Panc1 (cell line): Measurements from ENCODE around the gene IQCF2. TPM values are rescaled to one million over a fixed set of nuclear protein-coding genes. Genes with fewer than 3 reads are reported as not detected.

Source experiments
- ATAC-seq: fragments of 200-7000 bp; cut with Tn5 transposase; 2 replicates; pipeline ENCODE4 v1.9.1; 2020; ENCODE audit warnings: mild to moderate bottlenecking, moderate library complexity
- BruUV-seq: library from RNA; stranded (reverse); fragments of 400-500 nt; replicated peaks from 2 replicates; lab custom pipeline; 2021; lab: Mats Ljungman, UMichigan
- CTCF ChIA-PET: fragments of 300-600 bp; sonication (Branson Sonifier 250); formaldehyde crosslinking; loops from one replicate; lab custom pipeline; 2022; ENCODE audit warnings: antibody characterized with exemption; lab: Charles Lee
- POLR2A ChIA-PET: fragments of 300-600 bp; sonication (Branson Sonifier 250); formaldehyde crosslinking; loops from one replicate; lab custom pipeline; 2022; ENCODE audit warnings: antibody characterized with exemption; lab: Charles Lee
- DNase-seq: peaks from one replicate; pipeline ENCODE4 v3.0.0-alpha.2; 2010; ENCODE audit warnings: low read depth, low spot score
- H3K27ac ChIP-seq: 2 replicates; pipeline ENCODE4 v1.5.1; 2011; ENCODE audit warnings: mild to moderate bottlenecking, low read length, inconsistent platforms
- H3K27me3 ChIP-seq: fragments of 200-500 bp; sonication (Bioruptor generic); 2 replicates; pipeline ENCODE4 v1.6.0; 2014; ENCODE audit warnings: low read length, inconsistent platforms; ENCODE audit not compliant: control insufficient read depth, insufficient read depth
- H3K36me3 ChIP-seq: fragments of 200-500 bp; sonication (Bioruptor generic); 2 replicates; pipeline ENCODE4 v1.5.1; 2014; ENCODE audit warnings: inconsistent platforms, mild to moderate bottlenecking, low read length, moderate library complexity; ENCODE audit not compliant: control insufficient read depth, insufficient read depth
- H3K4me1 ChIP-seq: 2 replicates; pipeline ENCODE4 v1.5.1; 2011; ENCODE audit warnings: inconsistent platforms, mild to moderate bottlenecking, low read length, moderate library complexity; ENCODE audit not compliant: control insufficient read depth, insufficient read depth
- H3K4me3 ChIP-seq, 2 experiments: 2 replicates each; pipeline ENCODE4 v1.5.1; 2011 to 2012; ENCODE audit warnings: low read depth in 2 of 2, low read length in 2 of 2, mild to moderate bottlenecking in 2 of 2, inconsistent platforms in 1 of 2, moderate library complexity in 1 of 2
- H3K9me3 ChIP-seq: fragments of 200-500 bp; sonication (Bioruptor generic); 2 replicates; pipeline ENCODE4 v1.5.1; 2014; ENCODE audit warnings: low read depth, mild to moderate bottlenecking, inconsistent platforms, low read length, moderate library complexity; ENCODE audit not compliant: control insufficient read depth, insufficient read depth
- POLR2AphosphoS5 ChIP-seq: IDR thresholded peaks from 2 replicates; pipeline ENCODE4 v1.6.1; 2012; ENCODE audit warnings: mild to moderate bottlenecking, low read depth, low read length, moderate library complexity
- SIN3A ChIP-seq: IDR thresholded peaks from 2 replicates; pipeline ENCODE4 v1.6.1; 2012; ENCODE audit warnings: low read depth, mild to moderate bottlenecking, low read length, moderate library complexity, borderline replicate concordance; ENCODE audit not compliant: insufficient read depth
- TCF7L2 ChIP-seq: IDR thresholded peaks from 2 replicates; pipeline ENCODE4 v1.6.1; 2011; ENCODE audit warnings: mild to moderate bottlenecking, low read depth, low read length, inconsistent platforms
- in situ Hi-C: cut with HindIII; loops from 2 replicates; pipeline ENCODE4 v1.10.0; 2016; ENCODE audit warnings: low sequenced_read_pairs, low pct_unique_long_range_greater_than_20kb
- intact Hi-C: fragments of 100-400 bp; cut with micrococcal nuclease; formaldehyde crosslinking; loops from one replicate; pipeline ENCODE4 v1.10.0; 2022; ENCODE audit not compliant: unreplicated experiment
- total RNA-seq: library from RNA; stranded (reverse); gene quantifications from one replicate; pipeline ENCODE4 v1.2.1, GENCODE V29; 2021; ENCODE audit not compliant: unreplicated experiment
- TF ChIP-seq, protein P1 (sequence below), 2 experiments: IDR thresholded peaks; 2 replicates each; pipeline ENCODE4 v1.6.1; 2011 to 2012; ENCODE audit warnings: low read depth in 2 of 2, control low read depth in 1 of 2, low read length in 1 of 2, mild to moderate bottlenecking in 1 of 2, moderate library complexity in 1 of 2; ENCODE audit not compliant: insufficient read depth in 1 of 2
- TF ChIP-seq, protein P2 (sequence below): fragments of 450-650 bp; IDR thresholded peaks from 2 replicates; pipeline ENCODE4 v1.5.1; 2017; ENCODE audit warnings: mild to moderate bottlenecking

IQCF2 gene
- total RNA-seq, 1 experiment from 2014 or later, result not detected

DNA sequence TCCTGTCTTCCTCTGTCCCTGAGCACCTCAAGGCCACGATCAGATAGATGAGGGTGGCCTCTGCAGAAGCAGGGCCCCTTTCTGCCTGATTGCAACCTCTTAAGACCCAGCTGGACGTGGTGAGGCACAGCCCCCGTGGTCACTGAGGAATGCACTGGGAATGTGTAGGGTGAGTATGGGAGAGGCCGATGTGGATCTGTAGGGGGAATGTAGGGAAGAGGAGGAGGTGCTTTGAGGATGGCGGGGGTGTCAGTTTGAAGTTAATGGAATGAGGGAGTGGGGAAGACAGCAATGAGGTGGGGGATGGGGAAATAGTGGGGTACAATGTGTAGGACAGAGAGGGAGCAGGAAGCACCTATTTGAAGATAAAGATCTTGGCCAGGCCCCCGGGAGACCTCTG is 14.8 kb downstream of the IQCF2 start:
- Histone ChIP-seq H3K4me1 (no peaks in the 10 kb centered on the region), H3K9me3 (no peaks in the 10 kb centered on the region), H3K4me3 (no peak overlapping the region), H3K36me3 (no peaks in the 10 kb centered on the region), H3K27me3 (no peaks in the 10 kb centered on the region; the same call in 1 of the 2 replicates), H3K27ac (no peak overlapping the region)
- DNase-seq (no peak), ATAC-seq (no peak)
- intact Hi-C loops, result no loop called here
- ChIA-PET CTCF (no interaction called here), POLR2A (no interaction called here)
- in situ Hi-C loops, result no loop called here
- no TSS peak for BruUV-seq
- TF ChIP-seq TCF7L2, result no peak
- TF ChIP-seq, protein P1, sequence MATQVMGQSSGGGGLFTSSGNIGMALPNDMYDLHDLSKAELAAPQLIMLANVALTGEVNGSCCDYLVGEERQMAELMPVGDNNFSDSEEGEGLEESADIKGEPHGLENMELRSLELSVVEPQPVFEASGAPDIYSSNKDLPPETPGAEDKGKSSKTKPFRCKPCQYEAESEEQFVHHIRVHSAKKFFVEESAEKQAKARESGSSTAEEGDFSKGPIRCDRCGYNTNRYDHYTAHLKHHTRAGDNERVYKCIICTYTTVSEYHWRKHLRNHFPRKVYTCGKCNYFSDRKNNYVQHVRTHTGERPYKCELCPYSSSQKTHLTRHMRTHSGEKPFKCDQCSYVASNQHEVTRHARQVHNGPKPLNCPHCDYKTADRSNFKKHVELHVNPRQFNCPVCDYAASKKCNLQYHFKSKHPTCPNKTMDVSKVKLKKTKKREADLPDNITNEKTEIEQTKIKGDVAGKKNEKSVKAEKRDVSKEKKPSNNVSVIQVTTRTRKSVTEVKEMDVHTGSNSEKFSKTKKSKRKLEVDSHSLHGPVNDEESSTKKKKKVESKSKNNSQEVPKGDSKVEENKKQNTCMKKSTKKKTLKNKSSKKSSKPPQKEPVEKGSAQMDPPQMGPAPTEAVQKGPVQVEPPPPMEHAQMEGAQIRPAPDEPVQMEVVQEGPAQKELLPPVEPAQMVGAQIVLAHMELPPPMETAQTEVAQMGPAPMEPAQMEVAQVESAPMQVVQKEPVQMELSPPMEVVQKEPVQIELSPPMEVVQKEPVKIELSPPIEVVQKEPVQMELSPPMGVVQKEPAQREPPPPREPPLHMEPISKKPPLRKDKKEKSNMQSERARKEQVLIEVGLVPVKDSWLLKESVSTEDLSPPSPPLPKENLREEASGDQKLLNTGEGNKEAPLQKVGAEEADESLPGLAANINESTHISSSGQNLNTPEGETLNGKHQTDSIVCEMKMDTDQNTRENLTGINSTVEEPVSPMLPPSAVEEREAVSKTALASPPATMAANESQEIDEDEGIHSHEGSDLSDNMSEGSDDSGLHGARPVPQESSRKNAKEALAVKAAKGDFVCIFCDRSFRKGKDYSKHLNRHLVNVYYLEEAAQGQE (IDR thresholded peaks at IDR 0.05; ENCODE audit: insufficient read depth in 1 of 2, low read depth in 2 of 2, low read length in 1 of 2), result no peak
- TF ChIP-seq, protein P2, sequence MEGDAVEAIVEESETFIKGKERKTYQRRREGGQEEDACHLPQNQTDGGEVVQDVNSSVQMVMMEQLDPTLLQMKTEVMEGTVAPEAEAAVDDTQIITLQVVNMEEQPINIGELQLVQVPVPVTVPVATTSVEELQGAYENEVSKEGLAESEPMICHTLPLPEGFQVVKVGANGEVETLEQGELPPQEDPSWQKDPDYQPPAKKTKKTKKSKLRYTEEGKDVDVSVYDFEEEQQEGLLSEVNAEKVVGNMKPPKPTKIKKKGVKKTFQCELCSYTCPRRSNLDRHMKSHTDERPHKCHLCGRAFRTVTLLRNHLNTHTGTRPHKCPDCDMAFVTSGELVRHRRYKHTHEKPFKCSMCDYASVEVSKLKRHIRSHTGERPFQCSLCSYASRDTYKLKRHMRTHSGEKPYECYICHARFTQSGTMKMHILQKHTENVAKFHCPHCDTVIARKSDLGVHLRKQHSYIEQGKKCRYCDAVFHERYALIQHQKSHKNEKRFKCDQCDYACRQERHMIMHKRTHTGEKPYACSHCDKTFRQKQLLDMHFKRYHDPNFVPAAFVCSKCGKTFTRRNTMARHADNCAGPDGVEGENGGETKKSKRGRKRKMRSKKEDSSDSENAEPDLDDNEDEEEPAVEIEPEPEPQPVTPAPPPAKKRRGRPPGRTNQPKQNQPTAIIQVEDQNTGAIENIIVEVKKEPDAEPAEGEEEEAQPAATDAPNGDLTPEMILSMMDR, result no peak
- TF ChIP-seq POLR2AphosphoS5, result no peak
- TF ChIP-seq SIN3A, result no peak

DNA sequence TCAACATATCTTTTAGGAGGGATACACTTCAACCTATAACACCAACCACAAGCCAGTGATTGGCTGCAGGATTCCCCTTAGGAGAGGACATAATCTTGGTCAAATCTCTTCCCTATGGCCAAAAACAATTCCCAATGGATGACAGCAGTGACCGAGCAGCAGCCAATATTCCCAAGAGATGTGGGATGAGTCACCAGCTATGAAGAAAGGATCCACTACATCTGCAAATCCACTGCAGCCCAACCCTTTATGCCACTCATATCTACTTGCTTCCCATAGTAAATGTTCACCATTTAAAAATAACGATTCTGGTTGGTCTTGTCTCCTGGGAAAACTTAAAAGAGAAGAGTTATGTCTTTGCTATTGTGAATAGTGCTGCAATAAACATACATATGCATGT is 18.5 kb downstream of the IQCF2 start:
- ATAC-seq, result no peak
- BruUV-seq, result no TSS peak
- DNase-seq, result no peak
- Histone ChIP-seq H3K4me1 (no peaks in the 10 kb centered on the region), H3K36me3 (no peaks in the 10 kb centered on the region), H3K27me3 (peaks cover 4% of the 10 kb centered on the region), H3K27ac (no peak overlapping the region), H3K9me3 (no peaks in the 10 kb centered on the region), H3K4me3 (no peak overlapping the region)
- TF ChIP-seq, protein P1 (IDR thresholded peaks at IDR 0.05; ENCODE audit: insufficient read depth in 1 of 2, low read depth in 2 of 2, low read length in 1 of 2), result no peak
- TF ChIP-seq, protein P2, result no peak
- TF ChIP-seq TCF7L2, result no peak
- TF ChIP-seq POLR2AphosphoS5, result no peak
- TF ChIP-seq SIN3A, result no peak
- in situ Hi-C loops, result no loop called here
- ChIA-PET POLR2A (no interaction called here), CTCF (no interaction called here)
- intact Hi-C loops, result no loop called here
